GM10248 (cell line): ENCODE measurements around the gene TRAF2.

Experiments used
- CTCF ChIA-PET: fragments of 300-600 bp; sonication (Branson Sonifier 250); formaldehyde crosslinking; extraction: SDS; loops from one replicate; lab custom pipeline; 2021; ENCODE audit warnings: antibody characterized with exemption; lab: Yijun Ruan, JAX
- POLR2A ChIA-PET: fragments of 350-650 bp; sonication (Branson Sonifier 250); formaldehyde crosslinking; extraction: SDS; loops from one replicate; lab custom pipeline; 2020; ENCODE audit warnings: antibody characterized with exemption; lab: Yijun Ruan, JAX
- DNase-seq: peaks from one replicate; pipeline ENCODE4 v3.0.0; 2012; ENCODE audit errors: extremely low spot score
- TF ChIP-seq, protein P1 (sequence below): IDR thresholded peaks from 2 replicates; pipeline ENCODE4 v1.5.1; 2012; ENCODE audit warnings: mild to moderate bottlenecking, low read depth; ENCODE audit errors: extremely low read depth, missing control alignments, control extremely low read depth

TRAF2 gene

DNA sequence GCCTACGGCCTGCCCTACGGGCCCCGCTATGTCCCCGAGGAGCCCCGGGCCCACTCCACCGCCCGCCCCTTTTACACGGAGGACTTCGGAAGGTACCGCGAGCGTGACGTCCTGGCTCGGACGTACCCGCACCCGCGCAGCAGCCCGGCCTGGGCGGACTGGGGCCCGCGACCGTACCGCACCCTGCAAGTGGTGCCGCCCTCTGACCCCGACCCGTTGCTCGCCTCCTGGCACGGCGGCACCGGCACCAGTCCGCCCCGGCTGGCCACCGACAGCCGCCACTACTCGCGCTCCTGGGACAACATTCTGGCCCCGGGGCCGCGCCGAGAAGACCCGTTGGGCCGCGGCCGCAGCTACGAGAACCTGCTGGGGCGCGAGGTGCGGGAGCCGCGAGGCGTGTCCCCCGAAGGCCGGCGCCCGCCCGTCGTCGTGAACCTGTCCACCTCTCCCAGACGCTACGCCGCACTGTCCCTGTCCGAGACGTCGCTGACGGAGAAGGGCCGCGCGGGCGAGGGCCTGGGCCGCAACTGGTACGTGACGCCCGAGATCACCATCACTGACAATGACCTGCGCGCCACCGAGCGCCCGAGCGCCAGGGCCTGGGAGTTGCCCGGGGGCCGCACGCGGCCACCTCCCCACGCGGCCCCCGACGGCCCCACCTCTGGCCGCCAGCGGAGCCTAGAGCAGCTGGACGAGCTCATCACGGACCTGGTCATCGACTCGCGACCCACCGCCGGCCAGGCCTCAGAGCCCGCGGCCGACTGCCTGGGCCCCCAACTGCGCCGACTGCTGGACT is 40.7 kb upstream of the TRAF2 start:
- ChIA-PET POLR2A (no interaction called here), CTCF (interaction anchor here (1.5 kb wide), 1 partner anchor 40 kb away, joined by 3 read pairs; the partner anchor contains the start of gene TRAF2)
- no peak for DNase-seq
- TF ChIP-seq, protein P1, sequence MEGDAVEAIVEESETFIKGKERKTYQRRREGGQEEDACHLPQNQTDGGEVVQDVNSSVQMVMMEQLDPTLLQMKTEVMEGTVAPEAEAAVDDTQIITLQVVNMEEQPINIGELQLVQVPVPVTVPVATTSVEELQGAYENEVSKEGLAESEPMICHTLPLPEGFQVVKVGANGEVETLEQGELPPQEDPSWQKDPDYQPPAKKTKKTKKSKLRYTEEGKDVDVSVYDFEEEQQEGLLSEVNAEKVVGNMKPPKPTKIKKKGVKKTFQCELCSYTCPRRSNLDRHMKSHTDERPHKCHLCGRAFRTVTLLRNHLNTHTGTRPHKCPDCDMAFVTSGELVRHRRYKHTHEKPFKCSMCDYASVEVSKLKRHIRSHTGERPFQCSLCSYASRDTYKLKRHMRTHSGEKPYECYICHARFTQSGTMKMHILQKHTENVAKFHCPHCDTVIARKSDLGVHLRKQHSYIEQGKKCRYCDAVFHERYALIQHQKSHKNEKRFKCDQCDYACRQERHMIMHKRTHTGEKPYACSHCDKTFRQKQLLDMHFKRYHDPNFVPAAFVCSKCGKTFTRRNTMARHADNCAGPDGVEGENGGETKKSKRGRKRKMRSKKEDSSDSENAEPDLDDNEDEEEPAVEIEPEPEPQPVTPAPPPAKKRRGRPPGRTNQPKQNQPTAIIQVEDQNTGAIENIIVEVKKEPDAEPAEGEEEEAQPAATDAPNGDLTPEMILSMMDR, result no peak

DNA sequence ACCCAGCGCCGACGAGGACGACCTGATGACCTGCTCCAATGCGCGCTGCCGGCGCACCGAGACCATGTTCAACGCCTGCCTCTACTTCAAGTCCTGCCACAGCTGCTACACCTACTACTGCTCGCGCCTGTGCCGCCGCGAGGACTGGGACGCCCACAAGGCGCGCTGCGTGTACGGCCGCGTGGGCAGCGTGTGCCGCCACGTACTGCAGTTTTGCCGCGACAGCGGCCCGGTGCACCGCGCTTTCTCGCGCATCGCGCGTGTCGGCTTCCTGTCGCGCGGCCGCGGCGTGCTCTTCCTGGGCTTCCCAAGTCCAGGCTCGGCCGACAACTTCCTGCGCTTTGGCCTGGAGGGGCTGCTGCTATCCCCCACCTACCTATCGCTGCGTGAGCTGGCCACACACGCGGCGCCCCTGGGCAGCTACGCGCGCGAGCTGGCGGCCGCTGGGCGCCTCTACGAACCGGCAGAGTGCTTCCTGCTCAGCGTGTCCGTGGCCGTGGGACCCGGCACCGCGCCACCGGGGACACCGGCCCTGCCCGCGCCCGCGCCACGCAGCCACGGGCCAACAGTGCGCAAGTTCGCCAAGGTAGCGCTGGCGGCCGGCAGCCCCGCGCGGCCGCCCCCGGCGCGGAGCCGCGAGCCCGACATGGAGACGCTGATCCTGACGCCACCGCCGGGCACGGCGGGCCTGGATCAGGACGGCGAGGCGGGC is 39.8 kb upstream of the TRAF2 start:
- POLR2A ChIA-PET, result interaction anchor here (1.0 kb wide), 1 partner anchor 14 kb away, joined by 3 read pairs; no protein-coding TSS in a partner anchor
- TF ChIP-seq, protein P1, result no peak
- CTCF ChIA-PET, result interaction anchor here (0.9 to 1.6 kb wide), 4 partner anchors 35 to 224 kb away, joined by 3 read pairs; partner anchors contain the start of genes SAPCD2 and TMEM141
- DNase-seq, result no peak

DNA sequence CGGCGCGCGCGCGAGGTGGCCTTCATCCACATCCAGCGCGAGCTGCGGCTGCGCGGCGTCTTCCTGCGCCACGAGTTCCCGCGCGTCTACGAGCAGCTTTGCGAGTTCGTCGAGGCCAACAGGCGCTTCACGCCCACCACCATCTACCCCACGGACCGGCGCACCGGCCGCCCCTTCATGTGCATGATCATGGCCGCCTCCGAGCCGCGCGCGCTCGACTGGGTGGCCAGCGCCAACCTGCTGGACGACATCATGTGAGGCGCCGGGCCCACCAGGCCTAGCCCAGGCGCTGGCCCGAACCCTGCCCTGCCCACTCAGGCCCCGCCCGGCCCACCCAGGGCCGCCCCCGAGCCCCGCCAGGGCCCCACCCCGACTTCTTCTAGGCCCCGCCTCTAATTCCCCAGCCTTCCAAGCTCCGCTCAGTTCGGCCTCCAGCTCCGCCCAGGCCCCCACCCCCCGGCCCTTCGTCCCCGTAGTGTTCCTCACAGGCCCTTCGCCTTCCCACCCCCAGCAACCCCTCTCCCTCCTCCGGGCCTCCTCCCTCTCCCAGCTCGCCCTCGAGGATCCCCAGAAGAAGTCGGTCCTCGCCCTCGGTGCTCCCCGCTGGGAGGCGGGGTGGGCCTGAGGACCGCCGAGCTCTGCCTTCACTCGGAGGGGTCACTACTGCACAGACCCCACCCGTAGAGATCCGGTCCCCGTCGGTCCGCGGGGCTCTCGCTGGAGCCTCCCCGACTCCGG is 39.1 kb upstream of the TRAF2 start:
- ChIA-PET CTCF (interaction anchor here (0.6 to 1.6 kb wide), 5 partner anchors 32 to 223 kb away, joined by 3 read pairs; partner anchors contain the start of genes SAPCD2 and TMEM141), POLR2A (interaction anchor here (0.6 to 1.0 kb wide), 5 partner anchors 9 to 97 kb away, joined by 3 to 5 read pairs (median 4); no protein-coding TSS in a partner anchor)
- DNase-seq, result peak; percentile 57
- TF ChIP-seq, protein P1, result no peak

DNA sequence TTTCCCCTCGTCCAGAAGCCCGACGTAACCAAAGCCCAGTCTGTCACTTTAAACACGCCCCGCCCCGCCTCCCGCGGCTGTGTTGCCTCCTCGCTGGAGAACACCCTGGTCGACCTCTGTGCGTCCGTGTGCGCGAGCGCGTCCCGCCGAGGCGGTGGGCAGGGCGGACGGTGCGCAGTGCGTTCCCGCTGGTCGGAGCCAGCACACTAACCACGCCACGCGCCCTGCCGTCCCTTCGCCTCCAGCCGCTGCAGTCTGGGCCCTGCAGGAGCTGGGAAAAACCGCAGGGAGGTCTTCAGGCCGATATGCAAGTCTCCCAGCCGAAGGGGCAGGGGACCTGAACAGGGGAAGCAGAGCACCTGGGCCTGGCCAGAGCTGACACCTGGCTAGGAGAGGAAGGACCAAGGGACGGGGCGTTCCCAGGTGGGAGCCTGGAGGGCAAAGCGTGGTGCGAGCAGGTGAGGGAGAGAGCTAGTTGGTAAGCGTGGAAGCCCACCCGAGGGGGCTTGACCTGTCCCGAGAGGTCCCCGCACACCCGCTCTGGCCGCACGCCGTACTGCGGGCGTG is 38.4 kb upstream of the TRAF2 start:
- CTCF ChIA-PET, result interaction anchor here (0.6 to 1.6 kb wide), 3 partner anchors 33 to 223 kb away, joined by 3 read pairs; partner anchors contain the start of gene SAPCD2
- TF ChIP-seq, protein P1, result no peak

DNA sequence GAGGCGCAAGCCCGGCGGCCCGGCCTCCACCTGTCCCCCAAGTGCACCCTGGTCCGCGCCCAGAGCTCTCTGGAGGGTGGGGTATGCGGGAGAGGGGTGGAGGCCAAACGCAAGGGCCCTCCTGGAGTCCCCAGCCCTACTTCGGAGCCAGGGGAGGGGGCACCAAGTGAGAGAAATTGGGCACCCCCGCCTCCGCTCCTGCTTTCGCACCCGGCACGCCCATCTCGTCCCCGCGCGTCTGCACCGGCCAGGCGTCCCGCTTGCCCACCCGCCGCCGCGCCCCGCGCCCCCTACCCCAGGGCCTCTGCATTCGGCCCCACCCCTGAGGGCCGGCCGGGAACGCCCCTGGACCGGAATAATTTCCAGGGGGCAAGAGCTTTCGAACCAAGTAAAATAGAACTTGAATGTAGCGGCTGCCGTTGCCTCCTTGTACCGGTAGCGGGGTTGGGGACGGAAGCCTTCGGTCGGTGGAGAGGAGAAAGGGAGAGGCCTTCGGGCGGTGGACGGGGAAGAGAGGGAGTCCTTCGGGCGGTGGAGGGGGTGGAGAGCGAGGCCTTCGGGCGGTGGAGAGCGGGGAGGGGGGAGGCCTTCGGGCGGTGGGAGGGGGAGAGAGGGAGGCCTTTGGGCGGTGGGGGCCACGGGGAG is 37.8 kb upstream of the TRAF2 start:
- ChIA-PET CTCF (no interaction called here), POLR2A (no interaction called here)
- DNase-seq, result peak; percentile 71
- TF ChIP-seq, protein P1, result no peak

More for the DNA sequence above, 38.4 kb upstream of the TRAF2 start:
- POLR2A ChIA-PET, result interaction anchor here (0.6 to 1.0 kb wide), 5 partner anchors 8 to 96 kb away, joined by 3 to 5 read pairs (median 4); no protein-coding TSS in a partner anchor
- peak; percentile 81 for DNase-seq
